ENCODE measurements around the gene FABP3.

FABP3 gene

GRCh38 chr1:31399976-31400375 lies 27.1 kb upstream of the FABP3 start:
- no peak for DNase-seq (ENCODE audit: low spot score)
- no peak for TF ChIP-seq CTCF (IDR thresholded peaks at IDR 0.05; ENCODE audit: borderline replicate concordance, control extremely low read depth, extremely low read depth, insufficient read depth, missing control alignments)
- in situ Hi-C loops (cut with MboI; ENCODE audit: low sequenced_read_pairs, unreplicated experiment) = no loop called here

GRCh38 chr1:31398246-31398645 lies 25.4 kb upstream of the FABP3 start:
- no peak for TF ChIP-seq CTCF (IDR thresholded peaks at IDR 0.05; ENCODE audit: borderline replicate concordance, control extremely low read depth, extremely low read depth, insufficient read depth, missing control alignments)
- in situ Hi-C loops (cut with MboI; ENCODE audit: low sequenced_read_pairs, unreplicated experiment) = no loop called here
- DNase-seq (ENCODE audit: low spot score) = no peak

- DNase-seq (ENCODE audit: low spot score) = no peak
- in situ Hi-C loops (cut with MboI; ENCODE audit: low sequenced_read_pairs, unreplicated experiment) = no loop called here
- no peak for TF ChIP-seq CTCF (IDR thresholded peaks at IDR 0.05; ENCODE audit: borderline replicate concordance, control extremely low read depth, extremely low read depth, insufficient read depth, missing control alignments)
Measured at GRCh38 chr1:31397360-31398095, 24.7 kb upstream of the FABP3 start.

- DNase-seq (ENCODE audit: low spot score) = no peak
- in situ Hi-C loops (cut with MboI; ENCODE audit: low sequenced_read_pairs, unreplicated experiment) = no loop called here
- TF ChIP-seq CTCF (IDR thresholded peaks at IDR 0.05; ENCODE audit: borderline replicate concordance, control extremely low read depth, extremely low read depth, insufficient read depth, missing control alignments) = no peak
Measured at GRCh38 chr1:31396633-31397351, 23.9 kb upstream of the FABP3 start.

- peak; percentile 84 for TF ChIP-seq CTCF (IDR thresholded peaks at IDR 0.05; ENCODE audit: borderline replicate concordance, control extremely low read depth, extremely low read depth, insufficient read depth, missing control alignments)
- in situ Hi-C loops (cut with MboI; ENCODE audit: low sequenced_read_pairs, unreplicated experiment) = no loop called here
- DNase-seq (ENCODE audit: low spot score) = peak; percentile 89
Measured at GRCh38 chr1:31394584-31395193, 21.8 kb upstream of the FABP3 start.

- DNase-seq (ENCODE audit: low spot score) = no peak
- no peak for TF ChIP-seq CTCF (IDR thresholded peaks at IDR 0.05; ENCODE audit: borderline replicate concordance, control extremely low read depth, extremely low read depth, insufficient read depth, missing control alignments)
- in situ Hi-C loops (cut with MboI; ENCODE audit: low sequenced_read_pairs, unreplicated experiment) = no loop called here
Measured at GRCh38 chr1:31393463-31393862, 20.6 kb upstream of the FABP3 start.
